Measurements from ENCODE around the gene ITPKC. TPM values are rescaled to one million over a fixed set of nuclear protein-coding genes. Genes with fewer than 3 reads are reported as not detected.

ITPKC gene
- total RNA-seq, 4 donors from 2014 or later, result 34.5 to 43.9 (median 38.9) TPM

- peaks cover 0 to 99% (median 0%) of the 10 kb centered on the region in 3 donors for H3K36me3 ChIP-seq
Observed at GRCh38 chr19:40735013-40735771, 18.3 kb downstream of the ITPKC start.

GRCh38 chr19:40736661-40737060 lies 19.7 kb downstream of the ITPKC start:
- Histone ChIP-seq H3K4me3 (no peak overlapping the region), H3K27ac (peak overlapping the region in 3 of 4 donors; percentile 27 to 72 (median 69)), H3K27me3 (no peaks in the 10 kb centered on the region)

More at GRCh38 chr19:40735013-40735771, 18.3 kb downstream of the ITPKC start:
- H3K27ac ChIP-seq, result peak overlapping the region in 3 of 4 donors; percentile 50 to 72 (median 71)
- no peak for DNase-seq
- H3K4me1 ChIP-seq, result peaks cover 0 to 14% (median 0%) of the 10 kb centered on the region in 4 donors
- H3K4me3 ChIP-seq, result no peak overlapping the region
- TF ChIP-seq CTCF (IDR thresholded peaks at IDR 0.05) (no peak), POLR2A (IDR thresholded peaks at IDR 0.05) (no peak)
- H3K9me3 ChIP-seq, result no peaks in the 10 kb centered on the region
- no peaks in the 10 kb centered on the region for H3K27me3 ChIP-seq

GRCh38 chr19:40737102-40737644 lies 20.3 kb downstream of the ITPKC start:
- Histone ChIP-seq H3K27ac (peak overlapping the region in 3 of 4 donors; percentile 27 to 72 (median 69)), H3K36me3 (peaks cover 0 to 84% (median 0%) of the 10 kb centered on the region in 3 donors), H3K4me1 (peaks cover 0 to 18% (median 0%) of the 10 kb centered on the region in 4 donors)

More at GRCh38 chr19:40736661-40737060, 19.7 kb downstream of the ITPKC start:
- Histone ChIP-seq H3K9me3 (no peaks in the 10 kb centered on the region), H3K36me3 (peaks cover 0 to 89% (median 0%) of the 10 kb centered on the region in 3 donors), H3K4me1 (peaks cover 0 to 18% (median 0%) of the 10 kb centered on the region in 4 donors)
- TF ChIP-seq POLR2A (IDR thresholded peaks at IDR 0.05) (no peak), CTCF (IDR thresholded peaks at IDR 0.05) (no peak)
- no peak for DNase-seq

GRCh38 chr19:40739030-40739839 lies 22.3 kb downstream of the ITPKC start:
- DNase-seq, result no peak
- Histone ChIP-seq H3K36me3 (peaks cover 0 to 64% (median 0%) of the 10 kb centered on the region in 3 donors), H3K27me3 (no peaks in the 10 kb centered on the region), H3K4me3 (no peak overlapping the region), H3K4me1 (peaks cover 0 to 18% (median 0%) of the 10 kb centered on the region in 4 donors), H3K27ac (peak overlapping the region in 1 of 4 donors; percentile 0), H3K9me3 (no peaks in the 10 kb centered on the region)
- TF ChIP-seq CTCF (IDR thresholded peaks at IDR 0.05) (no peak), POLR2A (IDR thresholded peaks at IDR 0.05) (no peak)

More at GRCh38 chr19:40737102-40737644, 20.3 kb downstream of the ITPKC start:
- Histone ChIP-seq H3K9me3 (no peaks in the 10 kb centered on the region), H3K27me3 (no peaks in the 10 kb centered on the region), H3K4me3 (no peak overlapping the region)
- no peak for DNase-seq
- TF ChIP-seq POLR2A (IDR thresholded peaks at IDR 0.05) (no peak), CTCF (IDR thresholded peaks at IDR 0.05) (no peak)
